ENCODE measurements around the gene CCDC33.

DNA sequence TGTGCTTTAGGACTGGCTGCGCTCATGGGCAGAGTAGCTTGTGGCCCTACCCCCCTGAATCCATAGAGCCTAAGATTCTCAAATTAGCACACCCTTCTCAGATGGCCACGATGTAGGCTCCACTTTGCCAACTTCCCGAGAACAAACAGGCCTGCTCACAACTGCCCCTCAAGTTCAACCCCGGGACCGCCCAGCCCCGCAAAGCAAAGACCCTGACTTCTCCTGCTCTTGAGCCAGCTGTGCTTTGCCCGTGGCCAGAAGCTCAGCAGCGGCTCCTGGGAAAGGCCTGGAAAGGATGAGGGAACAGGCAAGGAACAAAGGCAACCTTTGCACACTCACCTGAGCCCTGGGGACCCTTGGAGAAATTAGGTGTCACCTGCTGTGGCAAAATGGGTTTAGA lies 99.3 kb downstream of the CCDC33 start:
- TF ChIP-seq, protein P1, sequence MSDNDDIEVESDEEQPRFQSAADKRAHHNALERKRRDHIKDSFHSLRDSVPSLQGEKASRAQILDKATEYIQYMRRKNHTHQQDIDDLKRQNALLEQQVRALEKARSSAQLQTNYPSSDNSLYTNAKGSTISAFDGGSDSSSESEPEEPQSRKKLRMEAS (IDR thresholded peaks at IDR 0.05; ENCODE audit: insufficient read depth, insufficient read length) = no peak
- TF ChIP-seq EZH2 (IDR thresholded peaks at IDR 0.05; ENCODE audit: borderline replicate concordance, low read depth, low read length, severe bottlenecking) = no peak

Measured in endothelial cell of umbilical vein (primary cell).